Adrenal gland (tissue), 5 donors: ENCODE data around the gene MAGI1.

ENCODE experiments used
- POLR2A ChIP-seq, 2 donors: fragments of 450-650 bp; IDR thresholded peaks; one replicate each; pipeline ENCODE4 v1.6.1; 2017; ENCODE audit warnings: antibody characterized with exemption in 2 of 2, mild to moderate bottlenecking in 2 of 2, moderate library complexity in 1 of 2
- TF ChIP-seq, protein P1 (sequence below), 6 experiments: fragments of 450-650 bp in 4 of 6; fragments of 200-600 bp in 2 of 6; sonication (generic) in 1 of 6; IDR thresholded peaks; 1 replicate in 5 of 6; 2 replicates in 1 of 6; pipeline versions ENCODE4 v1.5.1 to v1.8.0; 2016 to 2021; ENCODE audit warnings: antibody characterized with exemption in 6 of 6, mild to moderate bottlenecking in 2 of 6, moderate library complexity in 1 of 6
- donor health status: DM: no; HTN: no; CAD: no.

DNA sequence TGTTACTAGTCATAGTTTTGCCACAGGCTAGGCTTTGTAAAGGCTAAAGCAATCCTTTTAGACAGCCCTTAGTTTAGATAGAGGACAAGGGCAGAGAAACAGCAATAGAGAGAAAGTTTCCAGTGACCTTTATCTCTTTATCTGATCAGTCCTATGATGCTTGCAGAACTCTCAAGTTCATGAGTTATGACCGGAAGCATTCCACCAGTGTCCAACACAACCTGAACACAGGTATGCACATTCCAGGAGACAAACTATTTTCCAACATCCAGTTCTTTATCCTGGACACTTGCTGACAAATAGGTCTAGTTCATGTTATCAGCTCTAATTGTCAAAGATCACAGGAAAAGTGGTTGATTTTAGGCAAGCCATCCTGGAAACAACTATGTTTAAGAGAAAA lies 422.2 kb downstream of the MAGI1 start:
- TF ChIP-seq, protein P1, sequence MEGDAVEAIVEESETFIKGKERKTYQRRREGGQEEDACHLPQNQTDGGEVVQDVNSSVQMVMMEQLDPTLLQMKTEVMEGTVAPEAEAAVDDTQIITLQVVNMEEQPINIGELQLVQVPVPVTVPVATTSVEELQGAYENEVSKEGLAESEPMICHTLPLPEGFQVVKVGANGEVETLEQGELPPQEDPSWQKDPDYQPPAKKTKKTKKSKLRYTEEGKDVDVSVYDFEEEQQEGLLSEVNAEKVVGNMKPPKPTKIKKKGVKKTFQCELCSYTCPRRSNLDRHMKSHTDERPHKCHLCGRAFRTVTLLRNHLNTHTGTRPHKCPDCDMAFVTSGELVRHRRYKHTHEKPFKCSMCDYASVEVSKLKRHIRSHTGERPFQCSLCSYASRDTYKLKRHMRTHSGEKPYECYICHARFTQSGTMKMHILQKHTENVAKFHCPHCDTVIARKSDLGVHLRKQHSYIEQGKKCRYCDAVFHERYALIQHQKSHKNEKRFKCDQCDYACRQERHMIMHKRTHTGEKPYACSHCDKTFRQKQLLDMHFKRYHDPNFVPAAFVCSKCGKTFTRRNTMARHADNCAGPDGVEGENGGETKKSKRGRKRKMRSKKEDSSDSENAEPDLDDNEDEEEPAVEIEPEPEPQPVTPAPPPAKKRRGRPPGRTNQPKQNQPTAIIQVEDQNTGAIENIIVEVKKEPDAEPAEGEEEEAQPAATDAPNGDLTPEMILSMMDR (IDR thresholded peaks at IDR 0.05): no peak
- TF ChIP-seq POLR2A (IDR thresholded peaks at IDR 0.05): no peak
